H1 (cell line): ENCODE data around the gene PLEKHG2. TPM values are rescaled to one million over a fixed set of nuclear protein-coding genes. Genes with fewer than 3 reads are reported as not detected.

ENCODE experiments used
- CTCF ChIA-PET: fragments of 300-600 bp; sonication (Branson Sonifier 250); formaldehyde crosslinking; loops from one replicate; lab custom pipeline; 2021; ENCODE audit not compliant: partially characterized antibody; lab: Charles Lee
- POLR2A ChIA-PET: fragments of 300-600 bp; sonication (Branson Sonifier 250); formaldehyde crosslinking; loops from one replicate; lab custom pipeline; 2021; ENCODE audit warnings: inconsistent platforms; ENCODE audit not compliant: partially characterized antibody; lab: Charles Lee
- DNase-seq, 2 experiments: peaks; one replicate each; pipeline versions ENCODE4 v3.0.0 to v3.0.0-alpha.2; 2010 to 2022; ENCODE audit warnings: low spot score in 2 of 2, low read depth in 1 of 2, mixed read lengths in 1 of 2
- FAIRE-seq: peaks from 2 replicates; lab custom pipeline; 2011; peaks lifted over from hg19 to GRCh38; lab: Jason Lieb, UNC
- H2AFZ ChIP-seq: 2 replicates; pipeline ENCODE4 v1.8.1; 2012; ENCODE audit warnings: low read length, inconsistent platforms
- H2AK5ac ChIP-seq: 2 replicates; pipeline ENCODE4 v1.6.1; 2013; ENCODE audit warnings: low read depth, low read length
- H2BK120ac ChIP-seq: replicated peaks from 2 replicates; pipeline ENCODE3; 2013; ENCODE audit warnings: low read depth, low read length, inconsistent platforms
- H2BK12ac ChIP-seq: 2 replicates; pipeline ENCODE4 v1.6.1; 2013; ENCODE audit warnings: low read depth, low read length
- H2BK15ac ChIP-seq: 2 replicates; pipeline ENCODE4 v1.6.1; 2013; ENCODE audit warnings: low read length
- H2BK20ac ChIP-seq: 2 replicates; pipeline ENCODE4 v1.6.1; 2013; ENCODE audit warnings: low read length
- H2BK5ac ChIP-seq: 2 replicates; pipeline ENCODE4 v1.6.1; 2013; ENCODE audit warnings: low read depth, low read length
- H3K14ac ChIP-seq: 2 replicates; pipeline ENCODE4 v1.6.1; 2013; ENCODE audit warnings: inconsistent platforms; ENCODE audit not compliant: insufficient read length
- H3K18ac ChIP-seq: 2 replicates; pipeline ENCODE4 v1.6.1; 2013; ENCODE audit warnings: low read length; ENCODE audit errors: extremely low read depth
- H3K23ac ChIP-seq: 2 replicates; pipeline ENCODE4 v1.6.1; 2013; ENCODE audit warnings: inconsistent platforms; ENCODE audit not compliant: insufficient read length
- H3K23me2 ChIP-seq: 2 replicates; pipeline ENCODE4 v1.6.1; 2013; ENCODE audit warnings: low read depth, low read length
- H3K27ac ChIP-seq: 2 replicates; pipeline ENCODE4 v1.6.1; 2011; ENCODE audit warnings: low read depth, low read length, inconsistent platforms
- H3K27me3 ChIP-seq, 4 experiments: replicated peaks in 1 of 4; 1 replicate in 1 of 4; 2 replicates in 3 of 4; pipeline versions ENCODE4 v1.6.1 to v1.8.1; 2011 to 2013; ENCODE audit warnings: low read length in 3 of 4, mild to moderate bottlenecking in 3 of 4, inconsistent platforms in 2 of 4, mixed read lengths in 2 of 4, moderate library complexity in 1 of 4; ENCODE audit not compliant: control insufficient read depth in 3 of 4, insufficient read depth in 3 of 4; ENCODE audit errors: extremely low read depth in 1 of 4
- H3K36me3 ChIP-seq, 4 experiments: 2 replicates each; pipeline versions ENCODE4 v1.6.1 to v1.8.1; 2011 to 2013; ENCODE audit warnings: mild to moderate bottlenecking in 4 of 4, low read length in 3 of 4, moderate library complexity in 2 of 4, control low read depth in 1 of 4, inconsistent platforms in 1 of 4; ENCODE audit not compliant: insufficient read depth in 4 of 4, control insufficient read depth in 2 of 4
- H3K4ac ChIP-seq: replicated peaks from 2 replicates; pipeline ENCODE3; 2013; ENCODE audit warnings: low read length, low read depth, mixed read lengths, inconsistent platforms; ENCODE audit not compliant: insufficient read length
- H3K4me1 ChIP-seq, 4 experiments: replicated peaks in 1 of 4; 1 replicate in 1 of 4; 2 replicates in 3 of 4; pipeline versions ENCODE4 v1.6.1 to v1.8.1; 2011 to 2013; ENCODE audit warnings: low read length in 3 of 4, inconsistent platforms in 2 of 4, mixed read lengths in 1 of 4; ENCODE audit not compliant: insufficient read depth in 4 of 4, control insufficient read depth in 3 of 4
- H3K4me2 ChIP-seq, 2 experiments: 2 replicates each; pipeline versions ENCODE4 v1.6.1 to v1.8.1; 2011 to 2013; ENCODE audit warnings: low read depth in 2 of 2, low read length in 2 of 2, control low read depth in 1 of 2, inconsistent platforms in 1 of 2, mild to moderate bottlenecking in 1 of 2; ENCODE audit not compliant: insufficient read depth in 1 of 2
- H3K4me3 ChIP-seq, 4 experiments: fragments of 200-600, 300-600 bp in 1 of 4; sonication (generic), shearing (Covaris generic), sonication (Bioruptor Twin) in 1 of 4; 2 replicates each; pipeline versions ENCODE4 v1.5.1 to v1.8.1; 2011 to 2016; ENCODE audit warnings: low read length in 4 of 4, low read depth in 3 of 4, control low read depth in 2 of 4, inconsistent platforms in 2 of 4, mild to moderate bottlenecking in 2 of 4, mixed read lengths in 1 of 4, moderate library complexity in 1 of 4; ENCODE audit not compliant: insufficient read depth in 2 of 4; ENCODE audit errors: extremely low read depth in 1 of 4
- H3K56ac ChIP-seq: replicated peaks from 2 replicates; pipeline ENCODE3; 2013; ENCODE audit warnings: low read depth, mild to moderate bottlenecking, mixed read lengths, low read length, inconsistent platforms; ENCODE audit not compliant: insufficient read length
- H3K79me1 ChIP-seq: 2 replicates; pipeline ENCODE4 v1.6.1; 2013; ENCODE audit warnings: low read depth, low read length, control low read depth
- H3K79me2 ChIP-seq, 2 experiments: 2 replicates each; pipeline versions ENCODE4 v1.6.1 to v1.8.1; 2012 to 2013; ENCODE audit warnings: low read length in 2 of 2, mild to moderate bottlenecking in 2 of 2, inconsistent platforms in 1 of 2; ENCODE audit not compliant: insufficient read depth in 2 of 2, control insufficient read depth in 1 of 2
- H3K9ac ChIP-seq, 4 experiments: replicated peaks in 1 of 4; 1 replicate in 1 of 4; 2 replicates in 3 of 4; pipeline versions ENCODE4 v1.6.1 to v1.8.1; 2011 to 2013; ENCODE audit warnings: low read depth in 3 of 4, low read length in 3 of 4, control low read depth in 2 of 4, mild to moderate bottlenecking in 2 of 4, moderate library complexity in 2 of 4, inconsistent platforms in 1 of 4; ENCODE audit errors: extremely low read depth in 1 of 4
- H3K9me3 ChIP-seq, 2 experiments: 2 replicates each; pipeline versions ENCODE4 v1.6.1 to v1.8.1; 2012 to 2013; ENCODE audit warnings: mild to moderate bottlenecking in 2 of 2, moderate library complexity in 2 of 2, control low read depth in 1 of 2, inconsistent platforms in 1 of 2, low read depth in 1 of 2, low read length in 1 of 2, mixed read lengths in 1 of 2; ENCODE audit not compliant: insufficient read depth in 2 of 2
- H4K20me1 ChIP-seq, 2 experiments: replicated peaks in 1 of 2; 2 replicates each; pipeline versions ENCODE3 to v1.8.1; 2011 to 2013; ENCODE audit warnings: inconsistent platforms in 2 of 2, low read length in 2 of 2, mild to moderate bottlenecking in 1 of 2; ENCODE audit not compliant: insufficient read depth in 2 of 2, control insufficient read depth in 1 of 2
- H4K5ac ChIP-seq: 2 replicates; pipeline ENCODE4 v1.6.1; 2013; ENCODE audit warnings: low read length, low read depth, mixed read lengths, inconsistent platforms; ENCODE audit not compliant: insufficient read length
- H4K8ac ChIP-seq: 2 replicates; pipeline ENCODE4 v1.8.0; 2013; ENCODE audit warnings: mild to moderate bottlenecking, moderate library complexity, low read length, inconsistent platforms; ENCODE audit not compliant: insufficient read depth; ENCODE audit errors: extremely low read depth
- H4K91ac ChIP-seq: replicated peaks from 2 replicates; pipeline ENCODE3; 2013; ENCODE audit warnings: low read length, mixed read lengths, inconsistent platforms; ENCODE audit not compliant: insufficient read length
- CHD2 ChIP-seq: IDR thresholded peaks from 2 replicates; pipeline ENCODE4 v1.6.1; 2012; ENCODE audit warnings: low read length, improper control_type of control experiment
- CTCF ChIP-seq, 3 experiments: IDR thresholded peaks; 1 replicate in 2 of 3; 2 replicates in 1 of 3; pipeline versions ENCODE4 v1.5.1 to v1.6.1; 2011; ENCODE audit warnings: low read length in 3 of 3, mild to moderate bottlenecking in 3 of 3, inconsistent platforms in 2 of 3, low read depth in 1 of 3, moderate library complexity in 1 of 3; ENCODE audit not compliant: insufficient read depth in 1 of 3; ENCODE audit errors: control extremely low read depth in 1 of 3
- GABPA ChIP-seq: IDR thresholded peaks from 2 replicates; pipeline ENCODE4 v1.6.1; 2011; ENCODE audit warnings: mild to moderate bottlenecking, low read length, moderate library complexity, borderline replicate concordance; ENCODE audit not compliant: insufficient read depth
- HDAC2 ChIP-seq, 2 experiments: fragments of 300-600 bp in 1 of 2; sonication (generic) in 1 of 2; IDR thresholded peaks; 2 replicates each; pipeline ENCODE4 v1.6.1; 2011 to 2012; ENCODE audit warnings: low read depth in 2 of 2, low read length in 2 of 2, mild to moderate bottlenecking in 2 of 2, moderate library complexity in 2 of 2, borderline replicate concordance in 1 of 2, inconsistent platforms in 1 of 2
- KDM4A ChIP-seq: IDR thresholded peaks from one replicate; pipeline ENCODE4 v1.7.1; 2012; ENCODE audit warnings: low read depth, mild to moderate bottlenecking, moderate library complexity, low read length, inconsistent platforms; ENCODE audit not compliant: severe bottlenecking
- SIX5 ChIP-seq: IDR thresholded peaks from 2 replicates; pipeline ENCODE4 v1.6.1; 2011; ENCODE audit warnings: mild to moderate bottlenecking, low read depth, low read length
- YY1 ChIP-seq: IDR thresholded peaks from 2 replicates; pipeline ENCODE4 v1.6.1; 2011; ENCODE audit warnings: low read depth, mild to moderate bottlenecking, low read length
- WGBS, 2 experiments: shearing (Covaris generic) in 1 of 2; methylation state at CpG; one replicate each; pipeline versions ENCODE4 v1.1.6 to v1.1.7; 2013 to 2015; ENCODE audit warnings: low lambda C conversion rate in 2 of 2, mixed read lengths in 2 of 2, inconsistent platforms in 1 of 2, low coverage in 1 of 2, missing lambda C conversion rate in 1 of 2; ENCODE audit not compliant: insufficient replicate concordance in 2 of 2, insufficient coverage in 1 of 2, insufficient read length in 1 of 2; ENCODE audit errors: extremely low coverage in 1 of 2, missing lambda C conversion rate in 1 of 2; 5-methylcytosine and 5-hydroxymethylcytosine counted together
- polyA plus RNA-seq, 7 experiments: library from polyadenylated mRNA; depleted of rRNA in 3 of 7; stranded (reverse) in 5 of 7; unstranded in 2 of 7; fragments of >200 nt in 5 of 7; fragments of 200-250 nt in 2 of 7; gene quantifications; 1 replicate in 5 of 7; 2 replicates in 1 of 7; 4 replicates in 1 of 7; pipeline versions ENCODE4 v1.2.1 to v1.2.3, GENCODE V29; 2011 to 2013; ENCODE audit warnings: missing spikeins in 2 of 7, mixed read lengths in 2 of 7
- total RNA-seq: library from RNA; stranded (reverse); fragmentation: NEBNext Ultra II Directional; extraction: Animal tissue kit (Norgen Biotek cat#: 25700); gene quantifications from 2 replicates; pipeline ENCODE4 v1.2.1, GENCODE V29; 2021
- TF ChIP-seq, protein P1 (sequence below): IDR thresholded peaks from 2 replicates; pipeline ENCODE4 v1.6.1; 2012; ENCODE audit warnings: inconsistent platforms

Gene PLEKHG2
- total and polyA plus RNA-seq, 2 of the 8 experiments (the other 6 are each of a cell fraction or from before 2014, with no cell fraction given) = 16.9 to 65.7 TPM

DNA sequence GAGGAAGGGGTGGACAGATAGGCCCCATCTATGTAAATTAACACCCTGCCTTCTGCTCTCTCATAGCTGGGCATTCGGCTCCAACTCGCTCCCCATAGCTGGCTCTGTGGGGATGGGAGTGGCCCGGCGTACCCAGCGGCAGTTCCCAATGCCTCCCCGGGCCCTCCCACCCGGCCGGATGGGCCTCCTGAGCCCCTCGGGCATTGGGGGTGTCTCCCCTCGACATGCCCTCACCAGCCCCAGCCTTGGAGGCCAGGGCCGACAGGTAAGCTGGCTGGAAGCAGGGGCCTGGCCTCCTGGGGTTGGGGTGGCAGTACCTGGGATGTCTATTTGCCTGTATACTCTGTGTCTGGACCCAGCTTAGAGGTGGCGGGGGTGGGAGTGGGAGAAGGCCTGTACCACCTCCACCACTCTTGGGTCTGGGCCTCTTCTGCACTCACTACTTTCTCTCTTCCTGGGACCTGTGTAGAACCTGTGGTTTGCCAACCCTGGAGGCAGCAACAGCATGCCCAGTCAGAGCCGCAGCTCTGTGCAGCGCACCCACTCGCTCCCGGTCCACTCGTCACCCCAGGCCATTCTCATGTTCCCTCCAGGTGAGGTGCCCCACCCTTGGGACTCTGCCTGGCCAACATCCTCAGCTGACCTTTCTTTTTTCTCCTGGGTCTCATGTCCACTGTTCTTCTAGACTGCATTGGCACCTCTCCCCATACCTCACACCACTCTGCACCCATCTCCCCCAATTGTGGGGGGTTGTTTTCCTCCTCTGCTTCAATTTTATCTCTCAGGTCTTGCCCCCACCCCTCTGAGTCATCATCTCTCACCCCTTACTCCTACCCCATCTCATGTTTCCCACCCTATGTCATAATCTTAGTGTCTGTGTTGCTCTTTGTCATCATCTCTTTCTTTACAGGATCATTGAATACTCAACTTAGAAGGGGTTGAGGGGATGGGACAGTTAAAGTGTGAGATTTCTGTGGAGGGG is 31.7 kb upstream of the PLEKHG2 start:
- 100% methylated on average over 7 of the region's 17 CpGs; no CpG with 5 or more reads in 1 of the 2 experiments for WGBS, 2 experiments
- H3K9ac ChIP-seq = no peak overlapping the region
- no peaks in the 10 kb centered on the region for H3K79me2 ChIP-seq
- H3K23ac ChIP-seq = no peak overlapping the region
- peaks cover 0 to 5% of the 10 kb centered on the region in 2 experiments for H4K20me1 ChIP-seq
- no peaks in the 10 kb centered on the region for H3K27me3 ChIP-seq
- no peak overlapping the region for H3K4me2 ChIP-seq
- peaks cover 43 to 85% (median 63%) of the 10 kb centered on the region in 4 experiments for H3K36me3 ChIP-seq
- H3K56ac ChIP-seq = no peak overlapping the region
- no peak overlapping the region for H2BK20ac ChIP-seq
- H3K4ac ChIP-seq = no peak overlapping the region
- no peak for DNase-seq
- H4K91ac ChIP-seq = no peak overlapping the region
- H2BK15ac ChIP-seq = no peak overlapping the region
- H3K4me1 ChIP-seq = peaks cover 0 to 6% (median 0%) of the 10 kb centered on the region in 4 experiments; a peak in 2 of 7 replicates
- H3K4me3 ChIP-seq = no peak overlapping the region
- ChIA-PET CTCF (interaction anchor here (0.6 to 3.2 kb wide), 5 partner anchors 17 to 1637 kb away, joined by 3 to 10 read pairs (median 3); partner anchors contain the start of gene SAMD4B), POLR2A (interaction anchor here (0.6 to 4.3 kb wide), 6 partner anchors 10 to 479 kb away, joined by 3 to 20 read pairs (median 3); partner anchors contain the start of genes MED29, PAF1 and PLEKHG2)
- no peak overlapping the region for H3K18ac ChIP-seq
- no peak overlapping the region for H2AK5ac ChIP-seq
- no peak for FAIRE-seq
- no peaks in the 10 kb centered on the region for H3K9me3 ChIP-seq
- H2BK12ac ChIP-seq = no peak overlapping the region
- no peaks in the 10 kb centered on the region for H3K23me2 ChIP-seq
- H3K14ac ChIP-seq = no peak overlapping the region
- no peak overlapping the region for H2BK120ac ChIP-seq
- H3K27ac ChIP-seq = no peak overlapping the region
- H2AFZ ChIP-seq = no peak overlapping the region
- no peak overlapping the region for H2BK5ac ChIP-seq
- no peaks in the 10 kb centered on the region; the same call in 1 of the 2 replicates for H3K79me1 ChIP-seq
- H4K5ac ChIP-seq = no peak overlapping the region
- H4K8ac ChIP-seq = no peak overlapping the region
- TF ChIP-seq GABPA (no peak), CTCF (IDR thresholded peaks at IDR 0.05; ENCODE audit: control extremely low read depth in 1 of 3, insufficient read depth in 1 of 3, low read depth in 1 of 3, low read length in 3 of 3) (no peak), KDM4A (no peak), CHD2 (no peak), YY1 (no peak), SIX5 (no peak), HDAC2 (IDR thresholded peaks at IDR 0.05; ENCODE audit: borderline replicate concordance in 1 of 2, low read depth in 2 of 2, low read length in 2 of 2) (no peak)
- TF ChIP-seq, protein P1, sequence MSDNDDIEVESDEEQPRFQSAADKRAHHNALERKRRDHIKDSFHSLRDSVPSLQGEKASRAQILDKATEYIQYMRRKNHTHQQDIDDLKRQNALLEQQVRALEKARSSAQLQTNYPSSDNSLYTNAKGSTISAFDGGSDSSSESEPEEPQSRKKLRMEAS = no peak
